HEK293 (cell line): Measurements from ENCODE around the gene CSPG4.
"Not testable (repeated sequence)": the region's sequence is repeated elsewhere in the genome, so short reads cannot be mapped to it uniquely, and the experiment has no call there.

Source experiments
- CTCF ChIA-PET: fragments of 350-600 bp; formaldehyde crosslinking; extraction: SDS; loops from one replicate; lab custom pipeline; 2021; ENCODE audit warnings: antibody characterized with exemption; lab: Yijun Ruan, JAX
- POLR2A ChIA-PET: fragments of 300-600 bp; formaldehyde crosslinking; extraction: SDS; loops from one replicate; lab custom pipeline; 2020; ENCODE audit warnings: antibody characterized with exemption, inconsistent platforms; lab: Yijun Ruan, JAX
- H3K27ac ChIP-seq: fragments of 200-500 bp; sonication (Bioruptor generic); 2 replicates; pipeline ENCODE4 v1.5.1; 2014; ENCODE audit warnings: low read depth, low read length, control low read depth, inconsistent platforms; ENCODE audit errors: extremely low read depth
- H3K36me3 ChIP-seq, 2 experiments: fragments of 200-500 bp in 1 of 2; sonication (Bioruptor generic) in 1 of 2; 1 replicate in 1 of 2; 2 replicates in 1 of 2; pipeline ENCODE4 v1.5.1; 2014 to 2017; ENCODE audit warnings: inconsistent platforms in 2 of 2, low read length in 2 of 2; ENCODE audit not compliant: control insufficient read depth in 2 of 2, insufficient read depth in 1 of 2
- H3K4me1 ChIP-seq: fragments of 200-500 bp; sonication (Bioruptor generic); 2 replicates; pipeline ENCODE4 v1.5.1; 2014; ENCODE audit warnings: mild to moderate bottlenecking, low read length, inconsistent platforms; ENCODE audit not compliant: control insufficient read depth, insufficient read depth
- H3K4me3 ChIP-seq: 2 replicates; pipeline ENCODE4 v1.5.1; 2011; ENCODE audit warnings: low read depth, mild to moderate bottlenecking, control low read depth, low read length, moderate library complexity
- H3K9me3 ChIP-seq: fragments of 200-500 bp; sonication (Bioruptor generic); 2 replicates; pipeline ENCODE4 v1.5.1; 2014; ENCODE audit warnings: low read depth, low read length, inconsistent platforms; ENCODE audit not compliant: control insufficient read depth, insufficient read depth
- BCL11B ChIP-seq: fragments of 450-650 bp; formaldehyde crosslinking; IDR thresholded peaks from 2 replicates; pipeline ENCODE4 v1.5.1; 2016; ENCODE audit warnings: low read depth, missing biosample characterization, missing genetic modification characterization
- SALL2 ChIP-seq: fragments of 450-650 bp; formaldehyde crosslinking; IDR thresholded peaks from 2 replicates; pipeline ENCODE4 v1.5.0; 2017; ENCODE audit warnings: missing biosample characterization, mild to moderate bottlenecking, missing genetic modification characterization, borderline replicate concordance
- ZBTB7A ChIP-seq: fragments of 450-650 bp; formaldehyde crosslinking; IDR thresholded peaks from 2 replicates; pipeline ENCODE4 v1.5.1; 2016; ENCODE audit warnings: low read depth, missing biosample characterization, missing genetic modification characterization
- ZEB2 ChIP-seq: fragments of 450-650 bp; formaldehyde crosslinking; IDR thresholded peaks from 2 replicates; pipeline ENCODE4 v1.5.1; 2016; ENCODE audit warnings: missing biosample characterization, missing genetic modification characterization
- ZNF121 ChIP-seq: fragments of 450-650 bp; formaldehyde crosslinking; IDR thresholded peaks from 2 replicates; pipeline ENCODE4 v1.5.1; 2016; ENCODE audit warnings: missing biosample characterization, missing genetic modification characterization
- ZNF146 ChIP-seq: fragments of 450-650 bp; formaldehyde crosslinking; IDR thresholded peaks from 2 replicates; pipeline ENCODE4 v1.5.1; 2016; ENCODE audit warnings: missing biosample characterization, missing genetic modification characterization
- ZNF221 ChIP-seq: fragments of 450-650 bp; formaldehyde crosslinking; IDR thresholded peaks from 2 replicates; pipeline ENCODE4 v1.5.1; 2017; ENCODE audit warnings: missing biosample characterization, missing genetic modification characterization, borderline replicate concordance
- ZNF223 ChIP-seq: fragments of 450-650 bp; formaldehyde crosslinking; IDR thresholded peaks from 2 replicates; pipeline ENCODE4 v1.5.1; 2016; ENCODE audit warnings: missing biosample characterization, missing genetic modification characterization
- ZNF24 ChIP-seq: fragments of 450-650 bp; formaldehyde crosslinking; IDR thresholded peaks from 2 replicates; pipeline ENCODE4 v1.5.1; 2016; ENCODE audit warnings: missing biosample characterization, missing genetic modification characterization
- ZNF302 ChIP-seq: fragments of 450-650 bp; formaldehyde crosslinking; IDR thresholded peaks from 2 replicates; pipeline ENCODE4 v1.5.1; 2016; ENCODE audit warnings: missing biosample characterization, missing genetic modification characterization, low read depth
- ZNF335 ChIP-seq: fragments of 450-650 bp; formaldehyde crosslinking; conservative IDR thresholded peaks from 2 replicates; pipeline ENCODE4 v1.5.1; 2016; ENCODE audit warnings: missing biosample characterization, missing genetic modification characterization
- ZNF510 ChIP-seq: fragments of 450-650 bp; formaldehyde crosslinking; IDR thresholded peaks from 2 replicates; pipeline ENCODE4 v1.5.1; 2018; ENCODE audit warnings: mild to moderate bottlenecking, missing genetic modification characterization, missing biosample characterization; ENCODE audit not compliant: insufficient replicate concordance
- ZNF555 ChIP-seq: fragments of 450-650 bp; formaldehyde crosslinking; conservative IDR thresholded peaks from 2 replicates; pipeline ENCODE4 v1.5.1; 2017; ENCODE audit warnings: missing biosample characterization, mild to moderate bottlenecking, missing genetic modification characterization, inconsistent platforms
- ZNF629 ChIP-seq: fragments of 450-650 bp; formaldehyde crosslinking; IDR thresholded peaks from 2 replicates; pipeline ENCODE4 v1.5.1; 2017; ENCODE audit warnings: missing biosample characterization, missing genetic modification characterization
- ZNF792 ChIP-seq: fragments of 450-650 bp; formaldehyde crosslinking; IDR thresholded peaks from 2 replicates; pipeline ENCODE4 v1.5.1; 2016; ENCODE audit warnings: missing biosample characterization, missing genetic modification characterization
- TF ChIP-seq, protein P1 (sequence below): fragments of 450-650 bp; formaldehyde crosslinking; IDR thresholded peaks from 2 replicates; pipeline ENCODE4 v1.5.1; 2017; ENCODE audit warnings: missing biosample characterization, missing genetic modification characterization
- TF ChIP-seq, protein P2 (sequence below): fragments of 450-650 bp; formaldehyde crosslinking; IDR thresholded peaks from 2 replicates; pipeline ENCODE4 v1.5.1; 2016; ENCODE audit warnings: missing biosample characterization, missing genetic modification characterization
- TF ChIP-seq, protein P3 (sequence below): fragments of 450-650 bp; formaldehyde crosslinking; IDR thresholded peaks from 2 replicates; pipeline ENCODE4 v1.5.1; 2017; ENCODE audit warnings: missing biosample characterization, missing genetic modification characterization
- TF ChIP-seq, protein P4 (sequence below): fragments of 450-650 bp; formaldehyde crosslinking; IDR thresholded peaks from 2 replicates; pipeline ENCODE4 v1.5.1; 2016; ENCODE audit warnings: missing biosample characterization, missing genetic modification characterization
- TF ChIP-seq, protein P5 (sequence below): fragments of 450-650 bp; formaldehyde crosslinking; IDR thresholded peaks from 2 replicates; pipeline ENCODE4 v1.5.1; 2016; ENCODE audit warnings: missing biosample characterization, missing genetic modification characterization

The CSPG4 gene

DNA sequence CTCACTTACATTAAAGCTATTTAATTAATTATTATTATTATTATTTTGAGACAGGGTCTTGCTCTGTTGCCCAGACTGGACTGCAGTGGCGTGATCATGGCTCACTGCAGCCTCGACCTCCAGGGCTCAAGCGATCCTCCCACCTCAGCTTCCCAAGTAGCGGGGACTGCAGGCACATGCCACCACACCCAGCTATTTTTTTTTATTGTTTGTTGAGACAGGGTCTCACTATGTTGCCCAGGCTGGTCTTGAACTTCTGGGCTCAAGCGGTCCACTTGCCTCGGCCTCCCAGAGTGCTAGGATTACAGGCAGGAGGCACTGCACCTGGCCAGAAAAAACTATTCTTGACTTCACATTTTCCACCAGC lies 34.3 kb downstream of the CSPG4 start:
- peak; percentile 90 for TF ChIP-seq ZNF121 (tag by site-specific recombination)
- TF ChIP-seq, all 188 proteins: peak for 1; not testable (repeated sequence) for 187
- not testable (repeated sequence) for H3K4me1 ChIP-seq, H3K27ac ChIP-seq, H3K9me3 ChIP-seq, H3K36me3 ChIP-seq, H3K4me3 ChIP-seq
- CTCF ChIA-PET: interaction anchor here (1.0 to 2.0 kb wide), 3 partner anchors 8 to 310 kb away, joined by 3 to 8 read pairs (median 4); no protein-coding TSS in a partner anchor
- POLR2A ChIA-PET: interaction anchor here (1.4 to 2.4 kb wide), 2 partner anchors 9 to 31 kb away, joined by 3 to 8 read pairs; partner anchors contain the start of gene SNX33

DNA sequence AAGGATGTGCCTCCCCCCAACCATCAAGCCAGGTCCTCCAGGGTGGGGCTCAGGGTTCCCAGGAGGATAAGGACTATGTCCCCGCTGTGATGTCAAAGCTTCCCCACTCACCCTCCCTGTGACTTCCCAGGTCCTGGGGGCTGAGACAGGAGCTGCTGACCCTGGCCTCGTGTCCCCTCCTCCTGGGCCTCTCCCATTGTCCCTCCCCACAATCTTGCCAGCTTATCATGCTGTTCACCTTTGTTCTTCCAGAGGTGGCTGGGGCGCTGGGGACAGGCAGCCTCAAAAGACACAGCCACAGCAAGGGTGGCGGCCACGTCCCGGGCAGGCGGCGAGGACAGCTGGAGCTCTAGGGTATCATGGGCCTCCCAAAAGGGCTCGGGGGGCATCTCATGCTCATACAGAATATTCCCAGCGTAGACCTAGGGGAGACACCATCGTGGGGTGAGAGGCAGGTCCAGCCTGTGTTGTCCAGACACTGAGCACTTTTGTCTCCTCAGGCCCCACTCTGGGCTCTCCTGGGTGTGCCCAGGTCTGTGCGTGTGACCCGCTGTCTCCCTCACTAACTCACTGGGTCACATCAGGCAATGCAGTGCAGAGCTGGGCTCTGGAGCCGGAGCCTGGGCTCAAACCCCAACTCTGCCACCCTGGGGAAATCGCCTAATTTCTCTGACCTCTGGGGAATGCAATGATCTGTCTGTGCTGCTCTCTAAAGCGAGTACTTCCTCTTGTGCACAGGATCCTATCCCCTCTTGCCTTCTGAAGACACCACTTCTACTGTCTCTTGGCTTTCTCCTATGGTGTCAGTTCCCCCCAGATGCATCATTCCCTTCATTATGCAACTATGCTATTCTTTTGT lies 35.0 kb downstream of the CSPG4 start:
- H3K9me3 ChIP-seq: no peaks in the 10 kb centered on the region
- H3K4me1 ChIP-seq: peaks cover 6% of the 10 kb centered on the region
- H3K36me3 ChIP-seq: no peaks in the 10 kb centered on the region
- CTCF ChIA-PET: interaction anchor here (0.8 to 3.3 kb wide), 4 partner anchors 8 to 649 kb away, joined by 4 to 14 read pairs (median 6); partner anchors contain the start of gene MAN2C1
- no peak overlapping the region for H3K4me3 ChIP-seq
- H3K27ac ChIP-seq: no peak overlapping the region
- TF ChIP-seq ZNF792 (tag by site-specific recombination) (no peak), ZNF629 (tag by site-specific recombination) (no peak), ZNF221 (tag by site-specific recombination) (no peak), ZNF146 (tag by site-specific recombination) (no peak), ZNF555 (no peak), ZNF335 (tag by site-specific recombination) (no peak), SALL2 (tag by site-specific recombination) (no peak), ZNF302 (tag by site-specific recombination) (no peak), ZBTB7A (tag by site-specific recombination) (no peak), ZEB2 (tag by site-specific recombination) (no peak), BCL11B (tag by site-specific recombination) (no peak), ZNF24 (tag by site-specific recombination) (no peak), ZNF223 (tag by site-specific recombination) (no peak), ZNF510 (tag by site-specific recombination) (no peak)
- TF ChIP-seq, protein P1, sequence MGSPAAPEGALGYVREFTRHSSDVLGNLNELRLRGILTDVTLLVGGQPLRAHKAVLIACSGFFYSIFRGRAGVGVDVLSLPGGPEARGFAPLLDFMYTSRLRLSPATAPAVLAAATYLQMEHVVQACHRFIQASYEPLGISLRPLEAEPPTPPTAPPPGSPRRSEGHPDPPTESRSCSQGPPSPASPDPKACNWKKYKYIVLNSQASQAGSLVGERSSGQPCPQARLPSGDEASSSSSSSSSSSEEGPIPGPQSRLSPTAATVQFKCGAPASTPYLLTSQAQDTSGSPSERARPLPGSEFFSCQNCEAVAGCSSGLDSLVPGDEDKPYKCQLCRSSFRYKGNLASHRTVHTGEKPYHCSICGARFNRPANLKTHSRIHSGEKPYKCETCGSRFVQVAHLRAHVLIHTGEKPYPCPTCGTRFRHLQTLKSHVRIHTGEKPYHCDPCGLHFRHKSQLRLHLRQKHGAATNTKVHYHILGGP: no peak
- TF ChIP-seq, protein P2, sequence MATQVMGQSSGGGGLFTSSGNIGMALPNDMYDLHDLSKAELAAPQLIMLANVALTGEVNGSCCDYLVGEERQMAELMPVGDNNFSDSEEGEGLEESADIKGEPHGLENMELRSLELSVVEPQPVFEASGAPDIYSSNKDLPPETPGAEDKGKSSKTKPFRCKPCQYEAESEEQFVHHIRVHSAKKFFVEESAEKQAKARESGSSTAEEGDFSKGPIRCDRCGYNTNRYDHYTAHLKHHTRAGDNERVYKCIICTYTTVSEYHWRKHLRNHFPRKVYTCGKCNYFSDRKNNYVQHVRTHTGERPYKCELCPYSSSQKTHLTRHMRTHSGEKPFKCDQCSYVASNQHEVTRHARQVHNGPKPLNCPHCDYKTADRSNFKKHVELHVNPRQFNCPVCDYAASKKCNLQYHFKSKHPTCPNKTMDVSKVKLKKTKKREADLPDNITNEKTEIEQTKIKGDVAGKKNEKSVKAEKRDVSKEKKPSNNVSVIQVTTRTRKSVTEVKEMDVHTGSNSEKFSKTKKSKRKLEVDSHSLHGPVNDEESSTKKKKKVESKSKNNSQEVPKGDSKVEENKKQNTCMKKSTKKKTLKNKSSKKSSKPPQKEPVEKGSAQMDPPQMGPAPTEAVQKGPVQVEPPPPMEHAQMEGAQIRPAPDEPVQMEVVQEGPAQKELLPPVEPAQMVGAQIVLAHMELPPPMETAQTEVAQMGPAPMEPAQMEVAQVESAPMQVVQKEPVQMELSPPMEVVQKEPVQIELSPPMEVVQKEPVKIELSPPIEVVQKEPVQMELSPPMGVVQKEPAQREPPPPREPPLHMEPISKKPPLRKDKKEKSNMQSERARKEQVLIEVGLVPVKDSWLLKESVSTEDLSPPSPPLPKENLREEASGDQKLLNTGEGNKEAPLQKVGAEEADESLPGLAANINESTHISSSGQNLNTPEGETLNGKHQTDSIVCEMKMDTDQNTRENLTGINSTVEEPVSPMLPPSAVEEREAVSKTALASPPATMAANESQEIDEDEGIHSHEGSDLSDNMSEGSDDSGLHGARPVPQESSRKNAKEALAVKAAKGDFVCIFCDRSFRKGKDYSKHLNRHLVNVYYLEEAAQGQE (tag by site-specific recombination): no peak
- TF ChIP-seq, protein P3, sequence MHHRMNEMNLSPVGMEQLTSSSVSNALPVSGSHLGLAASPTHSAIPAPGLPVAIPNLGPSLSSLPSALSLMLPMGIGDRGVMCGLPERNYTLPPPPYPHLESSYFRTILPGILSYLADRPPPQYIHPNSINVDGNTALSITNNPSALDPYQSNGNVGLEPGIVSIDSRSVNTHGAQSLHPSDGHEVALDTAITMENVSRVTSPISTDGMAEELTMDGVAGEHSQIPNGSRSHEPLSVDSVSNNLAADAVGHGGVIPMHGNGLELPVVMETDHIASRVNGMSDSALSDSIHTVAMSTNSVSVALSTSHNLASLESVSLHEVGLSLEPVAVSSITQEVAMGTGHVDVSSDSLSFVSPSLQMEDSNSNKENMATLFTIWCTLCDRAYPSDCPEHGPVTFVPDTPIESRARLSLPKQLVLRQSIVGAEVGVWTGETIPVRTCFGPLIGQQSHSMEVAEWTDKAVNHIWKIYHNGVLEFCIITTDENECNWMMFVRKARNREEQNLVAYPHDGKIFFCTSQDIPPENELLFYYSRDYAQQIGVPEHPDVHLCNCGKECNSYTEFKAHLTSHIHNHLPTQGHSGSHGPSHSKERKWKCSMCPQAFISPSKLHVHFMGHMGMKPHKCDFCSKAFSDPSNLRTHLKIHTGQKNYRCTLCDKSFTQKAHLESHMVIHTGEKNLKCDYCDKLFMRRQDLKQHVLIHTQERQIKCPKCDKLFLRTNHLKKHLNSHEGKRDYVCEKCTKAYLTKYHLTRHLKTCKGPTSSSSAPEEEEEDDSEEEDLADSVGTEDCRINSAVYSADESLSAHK (tag by site-specific recombination): no peak
- TF ChIP-seq, protein P4, sequence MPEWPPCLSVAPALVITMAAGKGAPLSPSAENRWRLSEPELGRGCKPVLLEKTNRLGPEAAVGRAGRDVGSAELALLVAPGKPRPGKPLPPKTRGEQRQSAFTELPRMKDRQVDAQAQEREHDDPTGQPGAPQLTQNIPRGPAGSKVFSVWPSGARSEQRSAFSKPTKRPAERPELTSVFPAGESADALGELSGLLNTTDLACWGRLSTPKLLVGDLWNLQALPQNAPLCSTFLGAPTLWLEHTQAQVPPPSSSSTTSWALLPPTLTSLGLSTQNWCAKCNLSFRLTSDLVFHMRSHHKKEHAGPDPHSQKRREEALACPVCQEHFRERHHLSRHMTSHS: no peak
- TF ChIP-seq, protein P5, sequence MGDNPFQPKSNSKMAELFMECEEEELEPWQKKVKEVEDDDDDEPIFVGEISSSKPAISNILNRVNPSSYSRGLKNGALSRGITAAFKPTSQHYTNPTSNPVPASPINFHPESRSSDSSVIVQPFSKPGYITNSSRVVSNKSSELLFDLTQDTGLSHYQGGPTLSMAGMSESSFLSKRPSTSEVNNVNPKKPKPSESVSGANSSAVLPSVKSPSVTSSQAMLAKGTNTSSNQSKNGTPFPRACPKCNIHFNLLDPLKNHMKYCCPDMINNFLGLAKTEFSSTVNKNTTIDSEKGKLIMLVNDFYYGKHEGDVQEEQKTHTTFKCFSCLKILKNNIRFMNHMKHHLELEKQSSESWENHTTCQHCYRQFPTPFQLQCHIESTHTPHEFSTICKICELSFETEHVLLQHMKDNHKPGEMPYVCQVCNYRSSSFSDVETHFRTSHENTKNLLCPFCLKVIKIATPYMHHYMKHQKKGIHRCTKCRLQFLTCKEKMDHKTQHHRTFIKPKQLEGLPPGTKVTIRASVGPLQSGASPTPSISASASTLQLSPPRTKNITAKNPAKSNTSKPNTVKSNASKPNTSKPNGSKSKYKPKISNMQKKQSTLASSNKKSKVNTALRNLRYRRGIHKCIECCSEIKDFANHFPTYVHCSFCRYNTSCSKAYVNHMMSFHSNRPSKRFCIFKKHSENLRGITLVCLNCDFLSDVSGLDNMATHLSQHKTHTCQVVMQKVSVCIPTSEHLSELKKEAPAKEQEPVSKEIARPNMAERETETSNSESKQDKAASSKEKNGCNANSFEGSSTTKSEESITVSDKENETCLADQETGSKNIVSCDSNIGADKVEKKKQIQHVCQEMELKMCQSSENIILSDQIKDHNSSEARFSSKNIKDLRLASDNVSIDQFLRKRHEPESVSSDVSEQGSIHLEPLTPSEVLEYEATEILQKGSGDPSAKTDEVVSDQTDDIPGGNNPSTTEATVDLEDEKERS (tag by site-specific recombination): no peak
- POLR2A ChIA-PET: interaction anchor here (1.4 to 2.4 kb wide), 2 partner anchors 9 to 31 kb away, joined by 3 to 8 read pairs; partner anchors contain the start of gene SNX33
